GM23248 (cell line): Measurements from ENCODE around the gene WDR88.

Experiments
- EZH2 ChIP-seq: fragments of 200-600 bp; sonication (generic); IDR thresholded peaks from 2 replicates; pipeline ENCODE4 v1.6.1; 2018; ENCODE audit warnings: antibody characterized with exemption, mild to moderate bottlenecking; ENCODE audit not compliant: insufficient read depth, poor library complexity, severe bottlenecking
- EZH2phosphoT487 ChIP-seq: fragments of 200-600 bp; sonication (generic); IDR thresholded peaks from 2 replicates; pipeline ENCODE4 v1.6.1; 2018; ENCODE audit warnings: antibody characterized with exemption, moderate library complexity, mild to moderate bottlenecking, low read depth; ENCODE audit not compliant: insufficient read depth

GRCh38 chr19:33186431-33187182, 54.7 kb downstream of the WDR88 start:
- TF ChIP-seq EZH2 (no peak), EZH2phosphoT487 (no peak)
